OCI-LY7 (cell line): Measurements from ENCODE around the gene FASLG.

Source experiments
- CTCF ChIP-seq: fragments of 200-600 bp; sonication (generic); conservative IDR thresholded peaks from 2 replicates; pipeline ENCODE4 v1.5.1; 2014; ENCODE audit warnings: mild to moderate bottlenecking, antibody characterized with exemption, low read length, moderate library complexity, mixed read lengths
- EZH2phosphoT487 ChIP-seq: fragments of 200-600 bp; sonication (generic); IDR thresholded peaks from 2 replicates; pipeline ENCODE4 v1.6.1; 2018; ENCODE audit warnings: low read depth, borderline replicate concordance, mild to moderate bottlenecking, mixed run types, antibody characterized with exemption, low read length, moderate library complexity, mixed read lengths

GRCh38 chr1:172616195-172616594 is 42.7 kb upstream of the FASLG start:
- TF ChIP-seq CTCF, result no peak
- TF ChIP-seq EZH2phosphoT487, result no peak
